ENCODE results near the gene STK32B.
"Not testable (repeated sequence)": the region's sequence is repeated elsewhere in the genome, so short reads cannot be mapped to it uniquely, and the experiment has no call there.

STK32B gene

GRCh38 chr4:5165420-5166369 is 114.4 kb downstream of the STK32B start:
- no peak for FAIRE-seq

GRCh38 chr4:5166377-5166776 is 115.1 kb downstream of the STK32B start:
- no peak for FAIRE-seq

- FAIRE-seq = no peak
These were observed 117.6 kb downstream of the STK32B start for GRCh38 chr4:5168891-5169290.

GRCh38 chr4:5175836-5176235 is 124.6 kb downstream of the STK32B start:
- not testable (repeated sequence) for FAIRE-seq

GRCh38 chr4:5184606-5185005 is 133.3 kb downstream of the STK32B start:
- FAIRE-seq = no peak

- no peak for FAIRE-seq
These were observed 134.3 kb downstream of the STK32B start for GRCh38 chr4:5185551-5185950.

GRCh38 chr4:5186271-5187064 is 135.2 kb downstream of the STK32B start:
- no peak for FAIRE-seq

- FAIRE-seq = no peak
These were observed 136.8 kb downstream of the STK32B start for GRCh38 chr4:5188130-5188529.

GRCh38 chr4:5191831-5192230 is 140.6 kb downstream of the STK32B start:
- no peak for FAIRE-seq

GRCh38 chr4:5192271-5192670 is 141.0 kb downstream of the STK32B start:
- FAIRE-seq = no peak

- FAIRE-seq = no peak
These were observed 141.4 kb downstream of the STK32B start for GRCh38 chr4:5192678-5193077.

GRCh38 chr4:5198656-5199541 is 147.6 kb downstream of the STK32B start:
- FAIRE-seq = no peak

GRCh38 chr4:5199912-5200311 is 148.6 kb downstream of the STK32B start:
- no peak for FAIRE-seq

- FAIRE-seq = no peak
These were observed 149.2 kb downstream of the STK32B start for GRCh38 chr4:5200513-5200912.

GRCh38 chr4:5203309-5203992 is 152.2 kb downstream of the STK32B start:
- no peak for FAIRE-seq

GRCh38 chr4:5203993-5204310 is 152.7 kb downstream of the STK32B start:
- no peak for FAIRE-seq

- FAIRE-seq = no peak
These were observed 153.5 kb downstream of the STK32B start for GRCh38 chr4:5204781-5205180.

GRCh38 chr4:5206016-5206790 is 154.9 kb downstream of the STK32B start:
- no peak for FAIRE-seq

- no peak for FAIRE-seq
These were observed 158.6 kb downstream of the STK32B start for GRCh38 chr4:5209862-5210261.

GRCh38 chr4:5211282-5211839 is 160.1 kb downstream of the STK32B start:
- FAIRE-seq = no peak
